H54 (cell line): ENCODE results near the gene ZBTB16.

Experiments used
- DNase-seq: peaks from one replicate; pipeline ENCODE4 v3.0.0; 2011; ENCODE audit warnings: low spot score, mixed read lengths; ENCODE audit not compliant: insufficient read length
- FAIRE-seq: peaks from 3 replicates; lab custom pipeline; 2011; peaks lifted over from hg19 to GRCh38; lab: Jason Lieb, UNC
- POLR2A ChIP-seq: IDR thresholded peaks from 2 replicates; pipeline ENCODE4 v1.6.1; 2011; ENCODE audit warnings: low read depth, mild to moderate bottlenecking, low read length

Gene ZBTB16

GRCh38 chr11:114237321-114238280 lies 178.1 kb downstream of the ZBTB16 start:
- FAIRE-seq: no peak
- no peak for TF ChIP-seq POLR2A
- no peak for DNase-seq

GRCh38 chr11:114239753-114240161 lies 180.2 kb downstream of the ZBTB16 start:
- no peak for DNase-seq
- TF ChIP-seq POLR2A: no peak
- no peak for FAIRE-seq

DNA sequence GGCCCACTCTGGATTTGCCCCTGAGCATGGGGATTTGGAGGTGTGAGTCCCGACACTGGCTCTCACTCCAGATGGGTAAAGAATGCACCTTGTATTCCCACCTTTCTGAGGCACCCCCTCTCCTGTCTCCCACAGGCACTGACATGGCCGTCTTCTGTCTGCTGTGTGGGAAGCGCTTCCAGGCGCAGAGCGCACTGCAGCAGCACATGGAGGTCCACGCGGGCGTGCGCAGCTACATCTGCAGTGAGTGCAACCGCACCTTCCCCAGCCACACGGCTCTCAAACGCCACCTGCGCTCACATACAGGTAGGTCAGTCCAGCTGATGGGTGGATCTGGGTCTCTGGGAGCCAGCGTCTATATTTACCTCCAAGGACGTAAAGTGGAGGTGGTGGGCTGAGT lies 182.5 kb downstream of the ZBTB16 start:
- TF ChIP-seq POLR2A: no peak
- FAIRE-seq (no peak), DNase-seq (no peak)

GRCh38 chr11:114243461-114244372 lies 184.2 kb downstream of the ZBTB16 start:
- FAIRE-seq: no peak
- TF ChIP-seq POLR2A: no peak
- DNase-seq: no peak

- DNase-seq (no peak), FAIRE-seq (no peak)
- TF ChIP-seq POLR2A: no peak
Observed at GRCh38 chr11:114244726-114245394, 185.3 kb downstream of the ZBTB16 start.

GRCh38 chr11:114246321-114247069 lies 187.0 kb downstream of the ZBTB16 start:
- DNase-seq (no peak), FAIRE-seq (no peak)
- TF ChIP-seq POLR2A: no peak

- no peak for TF ChIP-seq POLR2A
- FAIRE-seq (no peak), DNase-seq (no peak)
Observed at GRCh38 chr11:114247070-114247789, 187.7 kb downstream of the ZBTB16 start.

DNA sequence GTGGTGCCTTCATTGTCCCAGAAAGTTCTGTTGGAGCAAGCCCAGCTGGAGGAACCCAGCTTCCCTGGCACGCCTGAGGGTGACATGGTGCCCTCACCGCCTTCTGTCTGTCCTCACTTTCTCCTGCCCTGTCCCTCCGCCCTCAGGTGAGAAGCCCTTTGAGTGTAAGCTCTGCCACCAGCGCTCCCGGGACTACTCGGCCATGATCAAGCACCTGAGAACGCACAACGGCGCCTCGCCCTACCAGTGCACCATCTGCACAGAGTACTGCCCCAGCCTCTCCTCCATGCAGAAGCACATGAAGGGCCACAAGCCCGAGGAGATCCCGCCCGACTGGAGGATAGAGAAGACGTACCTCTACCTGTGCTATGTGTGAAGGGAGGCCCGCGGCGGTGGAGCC lies 190.7 kb downstream of the ZBTB16 start:
- TF ChIP-seq POLR2A: no peak
- DNase-seq: no peak
- FAIRE-seq: no peak

DNA sequence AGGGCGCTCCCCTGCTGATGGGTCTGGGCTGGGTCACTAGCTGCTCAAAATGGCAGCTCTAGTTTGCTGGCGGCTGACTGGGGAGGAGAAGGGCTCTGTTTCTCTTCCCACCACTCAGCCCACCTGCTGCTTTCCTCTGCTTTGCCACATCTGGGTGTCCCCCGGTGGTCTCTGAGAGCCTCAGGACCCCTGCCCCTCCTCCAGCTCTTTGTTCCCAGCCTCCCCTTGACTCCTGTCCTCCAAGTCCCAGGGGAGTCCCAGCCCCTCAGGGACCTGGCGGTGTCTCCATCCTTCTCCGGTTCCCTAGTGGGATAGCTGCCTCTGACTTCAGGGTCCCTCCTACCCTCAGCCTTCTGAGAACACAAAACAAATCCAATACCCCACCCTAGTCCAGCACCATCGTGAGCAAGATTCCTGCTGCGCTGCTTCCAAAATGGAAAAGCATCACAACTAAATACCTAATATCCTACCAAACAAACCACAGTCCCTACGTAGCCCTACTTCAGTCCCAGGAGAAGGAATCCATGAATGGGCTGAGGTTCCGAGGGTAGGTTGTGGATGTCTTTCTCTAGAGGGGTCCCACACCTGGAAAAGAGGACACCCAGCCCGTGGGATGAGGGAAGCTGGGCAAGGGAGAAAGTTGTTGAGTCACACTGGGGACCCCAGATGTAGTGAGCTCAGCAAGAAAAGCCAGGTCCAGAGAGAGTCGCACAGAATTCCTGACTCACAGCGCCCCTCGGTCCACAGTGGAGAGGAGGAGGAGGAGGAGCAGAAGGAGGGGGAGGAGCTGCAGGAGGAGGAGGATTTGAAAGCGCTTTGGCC lies 191.7 kb downstream of the ZBTB16 start:
- DNase-seq (no peak), FAIRE-seq (no peak)

DNA sequence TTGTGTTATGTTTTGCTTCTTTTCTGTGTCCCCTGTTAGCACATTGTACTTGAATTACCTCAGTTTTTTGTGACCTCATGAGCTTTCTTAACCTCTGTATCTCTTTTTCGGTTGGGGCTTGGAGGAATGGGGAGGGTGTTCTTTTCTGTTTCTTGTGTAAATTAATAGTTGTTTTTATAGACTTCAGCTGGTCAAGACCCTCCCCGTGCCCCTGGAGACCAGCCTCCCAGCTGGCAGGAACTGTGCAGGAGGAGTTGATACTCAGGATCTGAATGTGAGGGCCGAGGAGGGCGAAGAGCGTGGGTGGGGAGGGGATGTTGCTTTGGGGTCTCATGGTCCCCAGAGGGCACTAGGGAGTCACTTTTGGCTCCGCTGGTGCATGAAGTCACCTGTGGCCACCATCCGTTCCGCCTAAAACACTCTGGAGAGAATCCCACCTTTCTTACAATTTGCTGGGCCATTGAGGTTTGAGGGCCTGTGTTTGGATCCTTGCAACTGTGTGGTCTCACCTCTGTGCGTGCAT lies 192.4 kb downstream of the ZBTB16 start:
- DNase-seq (no peak), FAIRE-seq (no peak)
- no peak for TF ChIP-seq POLR2A

More for the DNA sequence above, 191.7 kb downstream of the ZBTB16 start:
- no peak for TF ChIP-seq POLR2A

GRCh38 chr11:114252767-114253166 lies 193.3 kb downstream of the ZBTB16 start:
- DNase-seq (no peak), FAIRE-seq (no peak)
- no peak for TF ChIP-seq POLR2A
